Heart left ventricle (tissue), 16 donors: Measurements from ENCODE around the gene CHD3. TPM values are rescaled to one million over a fixed set of nuclear protein-coding genes. Genes with fewer than 3 reads are reported as not detected.

Source experiments
- ATAC-seq, 4 donors: fragments of 200-7000 bp; cut with Tn5 transposase; one replicate each; pipeline ENCODE4 v1.9.1; 2020 to 2022; ENCODE audit warnings: moderate library complexity in 4 of 4, mild to moderate bottlenecking in 3 of 4, moderate number of reproducible peaks in 1 of 4
- DNase-seq, 5 donors: peaks; one replicate each; pipeline ENCODE4 v3.0.0-alpha.2; 2020
- H3K27ac ChIP-seq, 12 donors: fragments of 200-600 bp; sonication (generic) in 4 of 12; one replicate each; pipeline versions ENCODE4 v1.5.0 to v1.8.0; 2016 to 2022; ENCODE audit warnings: mild to moderate bottlenecking in 2 of 12
- H3K27me3 ChIP-seq, 9 donors: fragments of 200-600 bp; sonication (generic) in 2 of 9; one replicate each; pipeline versions ENCODE4 v1.5.1 to v1.8.0; 2016 to 2022; ENCODE audit warnings: mild to moderate bottlenecking in 3 of 9
- H3K36me3 ChIP-seq, 9 donors: fragments of 200-600 bp; sonication (generic) in 2 of 9; one replicate each; pipeline versions ENCODE4 v1.5.0 to v1.8.0; 2018 to 2022; ENCODE audit warnings: mild to moderate bottlenecking in 2 of 9
- H3K4me1 ChIP-seq, 12 donors: fragments of 200-600 bp; sonication (generic) in 4 of 12; one replicate each; pipeline versions ENCODE4 v1.5.0 to v1.8.0; 2016 to 2022; ENCODE audit warnings: mild to moderate bottlenecking in 3 of 12
- H3K4me3 ChIP-seq, 12 donors: fragments of 200-600 bp; sonication (generic) in 4 of 12; one replicate each; pipeline versions ENCODE4 v1.5.0 to v1.8.0; 2017 to 2022; ENCODE audit warnings: mild to moderate bottlenecking in 9 of 12, moderate library complexity in 4 of 12
- H3K9me3 ChIP-seq, 12 donors: fragments of 200-600 bp; sonication (generic) in 4 of 12; one replicate each; pipeline versions ENCODE4 v1.5.0 to v1.8.0; 2016 to 2022; ENCODE audit warnings: mild to moderate bottlenecking in 1 of 12
- CTCF ChIP-seq, 12 donors: fragments of 200-600 bp; sonication (generic) in 4 of 12; IDR thresholded peaks; one replicate each; pipeline versions ENCODE4 v1.5.0 to v1.8.0; 2018 to 2022; ENCODE audit warnings: antibody characterized with exemption in 12 of 12, mild to moderate bottlenecking in 5 of 12
- POLR2A ChIP-seq, 2 donors: fragments of 450-650 bp; IDR thresholded peaks; one replicate each; pipeline ENCODE4 v1.6.1; 2017; ENCODE audit warnings: antibody characterized with exemption in 2 of 2, mild to moderate bottlenecking in 2 of 2, moderate library complexity in 2 of 2
- WGBS, 4 donors: extraction: QIAGEN DNeasy Blood & Tissue Kit in 2 of 4; methylation state at CpG; one replicate each; pipeline versions ENCODE4 v1.1.5 to v1.1.7; 2013 to 2018; 5-methylcytosine and 5-hydroxymethylcytosine counted together
- intact Hi-C, 10 donors: fragments of 100-400 bp; cut with DNase I; formaldehyde crosslinking; loops; one replicate each; pipeline versions ENCODE4 v1.11.1 to v1.14.2; 2022
- polyA plus RNA-seq, 2 donors: library from polyadenylated mRNA; stranded (reverse); fragments of 200-250 nt; gene quantifications; one replicate each; pipeline ENCODE4 v1.2.3, GENCODE V29; 2013
- total RNA-seq, 9 donors: library from RNA; depleted of rRNA in 2 of 9; stranded (reverse); fragments of >200 nt in 2 of 9; fragmentation: NEBNext Ultra II Directional in 3 of 9; extraction: Animal tissue kit (Norgen Biotek cat#: 25700) in 3 of 9; gene quantifications; one replicate each; pipeline versions ENCODE4 v1.1.0 to v1.2.4, GENCODE V29; 2016 to 2023
- donor health status: ischemic (EF 13 %, LVEDD 7.1; RV severe dilation, severe dysfunction).
- donor health status: healthy with polysubstance abuse.
- donor health status: DM: no; HTN: yes; CAD: no.
- donor health status: DM: no; HTN: no; CAD: no.
- donor health status: ischemic (EF 25% LVEDD 6.9; RV normal size, moderate dysfunction).
- donor health status: ischemic (EF 25% LVEDD 5.7; RV mildly dilated, moderate dysfunction).
- donor health status: healthy.
- donor health status: DM: yes; HTN: yes; CAD: no.
- donor health status: ischemic (EF 35%, LVEDD 5.7; RV mildly dilated, moderate dysfunction).
- donor health status: nonischemic (EF 11% LVEDD 7.7; RV severe dilation, severe dysfunction).
- donor health status: DM: yes; HTN: yes; CAD: no.
- donor health status: PGD.
- donor health status: ischemic (EF 29% LVEDD 5.4; RV normal size, mild dysfunction).
- donor health status: nonischemic (EF 23%, LVEDD 6.1; RV moderate dilation, normal function).

CHD3 gene
- total and polyA plus RNA-seq, 11 donors: 6.7 to 30.6 (median 14.3) TPM

- WGBS, 4 donors: 2 to 5% (median 3%) methylated on average over 35 to 48 of the region's 48 CpGs
- H3K36me3 ChIP-seq: peaks cover 0 to 46% (median 21%) of the 10 kb centered on the region in 9 donors
- H3K4me1 ChIP-seq: peaks cover 0 to 40% (median 29%) of the 10 kb centered on the region in 12 donors
- H3K9me3 ChIP-seq: no peaks in the 10 kb centered on the region
- peak within 1 kb of the TSS; percentile 74 to 97 (median 92) for H3K27ac ChIP-seq
- ATAC-seq: peak; percentile 65 to 71 (median 69)
- intact Hi-C loops: loop anchor here in 8 of 10 donors (1.0 to 10.0 kb wide), 10 partner anchors 21 to 297 kb away; partner anchors contain the start of genes KDM6B (in 2 of the 8), CHD3 (in 1 of the 8), KCNAB3 (in 1 of the 8) and PER1 (in 1 of the 8)
- no peaks in the 10 kb centered on the region for H3K27me3 ChIP-seq
- peak; percentile 89 to 95 (median 93) for DNase-seq
- H3K4me3 ChIP-seq: peak within 1 kb of the TSS; percentile 39 to 85 (median 68)
- TF ChIP-seq CTCF (IDR thresholded peaks at IDR 0.05) (peak in 2 of 12 donors; percentile 3 to 6), POLR2A (IDR thresholded peaks at IDR 0.05) (no peak)
Observed at GRCh38 chr17:7857713-7858521, 30.7 kb upstream of the CHD3 start, which contains the start of gene CYB5D1. Gene CYB5D1 (plus strand): TSS chr17:7858003. CDS start chr17:7858135, 132 bp downstream.

GRCh38 chr17:7858522-7858810, 30.1 kb upstream of the CHD3 start:
- ATAC-seq: peak in 2 of 4 donors; percentile 3 to 9
- WGBS, 4 donors: 26 to 36% (median 33%) methylated on average over 16 to 20 of the region's 20 CpGs
- DNase-seq: peak in 4 of 5 donors; percentile 29 to 68 (median 48)

GRCh38 chr17:7859028-7859427, 29.6 kb upstream of the CHD3 start:
- 86 to 91% (median 88%) methylated on average over 8 of the region's 8 CpGs for WGBS, 4 donors
- no peaks in the 10 kb centered on the region for H3K9me3 ChIP-seq
- intact Hi-C loops: loop anchor here in 8 of 10 donors (5.0 to 10.0 kb wide), 5 partner anchors 37 to 296 kb away; partner anchors contain the start of genes KCNAB3 (in 1 of the 8), PER1 (in 1 of the 8), TP53 (in 1 of the 8) and WRAP53 (in 1 of the 8)
- H3K27ac ChIP-seq: peak overlapping the region in 2 of 12 donors; percentile 91 to 95
- TF ChIP-seq POLR2A (IDR thresholded peaks at IDR 0.05): no peak
- no peak for TF ChIP-seq CTCF (IDR thresholded peaks at IDR 0.05)
- ATAC-seq: no peak
- H3K27me3 ChIP-seq: no peaks in the 10 kb centered on the region
- peaks cover 0 to 41% (median 28%) of the 10 kb centered on the region in 12 donors for H3K4me1 ChIP-seq
- peak overlapping the region in 9 of 12 donors; percentile 58 to 85 (median 68) for H3K4me3 ChIP-seq
- no peak for DNase-seq
- H3K36me3 ChIP-seq: peaks cover 0 to 41% (median 11%) of the 10 kb centered on the region in 9 donors

More at GRCh38 chr17:7858522-7858810, 30.1 kb upstream of the CHD3 start:
- Histone ChIP-seq H3K4me3 (peak overlapping the region; percentile 39 to 85 (median 68)), H3K36me3 (peaks cover 0 to 41% (median 15%) of the 10 kb centered on the region in 9 donors), H3K4me1 (peaks cover 0 to 43% (median 28%) of the 10 kb centered on the region in 12 donors), H3K27ac (peak overlapping the region in 11 of 12 donors; percentile 81 to 97 (median 92)), H3K9me3 (no peaks in the 10 kb centered on the region), H3K27me3 (no peaks in the 10 kb centered on the region)
- intact Hi-C loops: loop anchor here in 8 of 10 donors (5.0 to 10.0 kb wide), 5 partner anchors 36 to 296 kb away; partner anchors contain the start of genes KCNAB3 (in 1 of the 8), PER1 (in 1 of the 8), TP53 (in 1 of the 8) and WRAP53 (in 1 of the 8)
- no peak for TF ChIP-seq POLR2A (IDR thresholded peaks at IDR 0.05)
- TF ChIP-seq CTCF (IDR thresholded peaks at IDR 0.05): peak in 9 of 12 donors; percentile 10 to 51 (median 35)
